ENCODE measurements around the gene DRD4. TPM values are rescaled to one million over a fixed set of nuclear protein-coding genes. Genes with fewer than 3 reads are reported as not detected.

Gene DRD4
- total and polyA plus RNA-seq, 2 donors (not counting 1 experiment from before 2014, with no cell fraction given), result not detected

DNA sequence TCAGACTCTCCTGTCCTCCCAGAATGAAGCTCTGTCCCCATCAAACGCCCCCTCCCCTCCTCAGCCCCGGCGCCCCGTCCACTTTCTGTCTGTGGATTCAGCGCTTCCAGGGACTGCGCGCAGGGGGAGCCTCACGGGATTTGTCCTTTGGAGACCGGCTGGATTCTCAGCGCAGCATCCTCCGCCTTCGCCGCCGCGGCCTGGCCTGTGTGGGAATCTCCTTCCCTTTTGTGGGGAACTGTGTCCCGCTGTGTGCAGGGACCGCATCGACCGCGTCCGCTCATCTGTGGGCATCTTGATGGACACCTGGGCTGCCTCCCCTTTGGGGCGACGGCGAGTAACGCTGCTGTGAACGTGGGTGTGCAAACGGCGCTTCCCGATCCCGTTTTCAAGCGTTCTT, 9.0 kb upstream of the DRD4 start:
- WGBS (ENCODE audit: insufficient coverage), result 92% methylated on average over 23 of the region's 31 CpGs
- intact Hi-C loops (cut with micrococcal nuclease), result no loop called here
- Histone ChIP-seq H3K9ac (ENCODE audit: low read length) (no peak overlapping the region), H3K27ac (ENCODE audit: low read length in 2 of 2) (no peak overlapping the region), H3K4me3 (ENCODE audit: control extremely low read depth in 1 of 5, extremely low read depth in 1 of 5, insufficient read depth in 1 of 5, low read depth in 2 of 5, low read length in 4 of 5) (no peak overlapping the region), H3K36me3 (replicated peaks in 1 of 2; ENCODE audit: control extremely low read depth in 1 of 2, control insufficient read depth in 1 of 2, extremely low read depth in 1 of 2, insufficient read depth in 2 of 2, low read length in 1 of 2) (no peaks in the 10 kb centered on the region), H3K4me1 (ENCODE audit: control insufficient read depth in 2 of 2, insufficient read depth in 2 of 2, low read length in 2 of 2) (peaks cover 21 to 26% of the 10 kb centered on the region in 2 donors), H3K4me2 (replicated peaks; ENCODE audit: low read depth, low read length, poor library complexity, severe bottlenecking) (peak overlapping the region; percentile 21), H3K27me3 (replicated peaks in 1 of 4; ENCODE audit: control extremely low read depth in 1 of 4, control insufficient read depth in 3 of 4, insufficient read depth in 4 of 4, low read length in 3 of 4) (peaks cover 0 to 34% (median 11%) of the 10 kb centered on the region in 4 experiments), H2AFZ (ENCODE audit: insufficient read depth, low read depth, low read length, poor library complexity, severe bottlenecking) (no peak overlapping the region), H4K20me1 (ENCODE audit: control insufficient read depth, insufficient read depth, low read length, poor library complexity, severe bottlenecking) (no peaks in the 10 kb centered on the region), H3K9me3 (ENCODE audit: control extremely low read depth in 1 of 3, control insufficient read depth in 2 of 3, insufficient read depth in 1 of 3, low read length in 2 of 3) (peaks cover 0 to 8% (median 0%) of the 10 kb centered on the region in 3 donors), H3K79me2 (ENCODE audit: control insufficient read depth, insufficient read depth, low read length) (no peaks in the 10 kb centered on the region)
- DNase-seq (no peak), ATAC-seq (ENCODE audit: low read depth) (no peak)
- no peak overlapping the region for H3K27ac Mint-ChIP-seq
- H3K27me3 Mint-ChIP-seq, result peaks cover 26% of the 10 kb centered on the region
- TF ChIP-seq EZH2 (IDR thresholded peaks at IDR 0.05; ENCODE audit: borderline replicate concordance, insufficient read depth, low read depth, low read length, poor library complexity, severe bottlenecking), result no peak
- H3K4me1 Mint-ChIP-seq, result peaks cover 21% of the 10 kb centered on the region
- no peaks in the 10 kb centered on the region for H3K9me3 Mint-ChIP-seq (ENCODE audit: insufficient read depth)
- ChIA-PET CTCF (no interaction called here), POLR2A (interaction anchor here (0.6 kb wide), 1 partner anchor 11 kb away, joined by 3 read pairs; no protein-coding TSS in a partner anchor)
- H3K4me3 Mint-ChIP-seq, result peak overlapping the region; percentile 40

DNA sequence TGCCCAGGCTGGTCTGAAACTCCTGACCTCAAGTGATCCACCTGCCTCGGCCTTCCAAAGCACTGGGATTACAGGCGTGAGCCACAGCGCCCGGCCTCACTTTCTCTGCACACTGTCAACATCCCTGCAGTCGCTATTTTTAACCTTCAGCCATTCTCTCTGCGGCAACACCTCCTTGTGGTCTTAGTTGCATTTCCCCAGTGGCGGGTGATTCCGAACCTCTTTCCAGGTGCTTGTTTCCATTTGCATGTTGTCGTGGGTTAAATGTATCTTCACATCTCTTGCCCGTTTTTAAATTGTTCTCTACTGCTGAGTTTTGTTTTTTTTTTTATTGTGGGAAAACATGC, 7.9 kb upstream of the DRD4 start:
- DNase-seq, result peak; percentile 47
- no peak overlapping the region for H3K9ac ChIP-seq (ENCODE audit: low read length)
- H3K79me2 ChIP-seq (ENCODE audit: control insufficient read depth, insufficient read depth, low read length), result no peaks in the 10 kb centered on the region
- Mint-ChIP-seq H3K27me3 (peaks cover 21% of the 10 kb centered on the region), H3K27ac (no peak overlapping the region), H3K4me3 (peak overlapping the region; percentile 23), H3K4me1 (peaks cover 21% of the 10 kb centered on the region), H3K9me3 (ENCODE audit: insufficient read depth) (no peaks in the 10 kb centered on the region)
- no peaks in the 10 kb centered on the region for H4K20me1 ChIP-seq (ENCODE audit: control insufficient read depth, insufficient read depth, low read length, poor library complexity, severe bottlenecking)
- POLR2A ChIA-PET, result interaction anchor here (0.7 kb wide), 1 partner anchor 119 kb away, joined by 3 read pairs; no protein-coding TSS in a partner anchor
- peaks cover 0 to 8% (median 0%) of the 10 kb centered on the region in 3 donors for H3K9me3 ChIP-seq (ENCODE audit: control extremely low read depth in 1 of 3, control insufficient read depth in 2 of 3, insufficient read depth in 1 of 3, low read length in 2 of 3)
- peak overlapping the region; percentile 2 for H2AFZ ChIP-seq (ENCODE audit: insufficient read depth, low read depth, low read length, poor library complexity, severe bottlenecking)
- peaks cover 21 to 26% of the 10 kb centered on the region in 2 donors for H3K4me1 ChIP-seq (ENCODE audit: control insufficient read depth in 2 of 2, insufficient read depth in 2 of 2, low read length in 2 of 2)
- WGBS (ENCODE audit: insufficient coverage), result 0% methylated on average over 5 of the region's 10 CpGs
- no peak overlapping the region for H3K4me3 ChIP-seq (ENCODE audit: control extremely low read depth in 1 of 5, extremely low read depth in 1 of 5, insufficient read depth in 1 of 5, low read depth in 2 of 5, low read length in 4 of 5)
- intact Hi-C loops (cut with micrococcal nuclease), result no loop called here
- CTCF ChIA-PET, result no interaction called here
- H3K27me3 ChIP-seq (replicated peaks in 1 of 4; ENCODE audit: control extremely low read depth in 1 of 4, control insufficient read depth in 3 of 4, insufficient read depth in 4 of 4, low read length in 3 of 4), result peaks cover 0 to 33% (median 11%) of the 10 kb centered on the region in 4 experiments
- no peak for ATAC-seq (ENCODE audit: low read depth)
- no peaks in the 10 kb centered on the region for H3K36me3 ChIP-seq (replicated peaks in 1 of 2; ENCODE audit: control extremely low read depth in 1 of 2, control insufficient read depth in 1 of 2, extremely low read depth in 1 of 2, insufficient read depth in 2 of 2, low read length in 1 of 2)
- TF ChIP-seq, protein P1, sequence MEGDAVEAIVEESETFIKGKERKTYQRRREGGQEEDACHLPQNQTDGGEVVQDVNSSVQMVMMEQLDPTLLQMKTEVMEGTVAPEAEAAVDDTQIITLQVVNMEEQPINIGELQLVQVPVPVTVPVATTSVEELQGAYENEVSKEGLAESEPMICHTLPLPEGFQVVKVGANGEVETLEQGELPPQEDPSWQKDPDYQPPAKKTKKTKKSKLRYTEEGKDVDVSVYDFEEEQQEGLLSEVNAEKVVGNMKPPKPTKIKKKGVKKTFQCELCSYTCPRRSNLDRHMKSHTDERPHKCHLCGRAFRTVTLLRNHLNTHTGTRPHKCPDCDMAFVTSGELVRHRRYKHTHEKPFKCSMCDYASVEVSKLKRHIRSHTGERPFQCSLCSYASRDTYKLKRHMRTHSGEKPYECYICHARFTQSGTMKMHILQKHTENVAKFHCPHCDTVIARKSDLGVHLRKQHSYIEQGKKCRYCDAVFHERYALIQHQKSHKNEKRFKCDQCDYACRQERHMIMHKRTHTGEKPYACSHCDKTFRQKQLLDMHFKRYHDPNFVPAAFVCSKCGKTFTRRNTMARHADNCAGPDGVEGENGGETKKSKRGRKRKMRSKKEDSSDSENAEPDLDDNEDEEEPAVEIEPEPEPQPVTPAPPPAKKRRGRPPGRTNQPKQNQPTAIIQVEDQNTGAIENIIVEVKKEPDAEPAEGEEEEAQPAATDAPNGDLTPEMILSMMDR (IDR thresholded peaks at IDR 0.05), result no peak
- TF ChIP-seq EZH2 (IDR thresholded peaks at IDR 0.05; ENCODE audit: borderline replicate concordance, insufficient read depth, low read depth, low read length, poor library complexity, severe bottlenecking), result no peak
- H3K27ac ChIP-seq (ENCODE audit: low read length in 2 of 2), result no peak overlapping the region
- H3K4me2 ChIP-seq (replicated peaks; ENCODE audit: low read depth, low read length, poor library complexity, severe bottlenecking), result peak overlapping the region; percentile 21

Measured in B cell (primary cell).